AG04450 (cell line): Measurements from ENCODE around the gene HRH3. TPM values are rescaled to one million over a fixed set of nuclear protein-coding genes. Genes with fewer than 3 reads are reported as not detected.

Experiments
- CTCF ChIA-PET: fragments of 300-600, 350-600 bp; formaldehyde crosslinking; extraction: SDS; loops from one replicate; lab custom pipeline; 2022; ENCODE audit warnings: antibody characterized with exemption, inconsistent platforms; lab: Charles Lee
- POLR2A ChIA-PET: fragments of 350-600 bp; formaldehyde crosslinking; extraction: SDS; loops from one replicate; lab custom pipeline; 2021; ENCODE audit warnings: antibody characterized with exemption, inconsistent platforms; lab: Yijun Ruan, JAX
- DNase-seq: peaks from one replicate; pipeline ENCODE4 v3.0.0-alpha.2; 2011; ENCODE audit warnings: low read depth, low spot score
- H3K27ac ChIP-seq: one replicate; pipeline ENCODE4 v1.5.1; 2012; ENCODE audit warnings: low read depth, low read length, control low read depth
- H3K27me3 ChIP-seq: one replicate; pipeline ENCODE4 v1.6.0; 2012; ENCODE audit warnings: low read length; ENCODE audit not compliant: control insufficient read depth, insufficient read depth
- H3K4me3 ChIP-seq: 2 replicates; pipeline ENCODE4 v1.5.1; 2011; ENCODE audit warnings: mild to moderate bottlenecking, low read depth, low read length, control low read depth
- H3K9me3 ChIP-seq: 2 replicates; pipeline ENCODE4 v1.5.1; 2012; ENCODE audit warnings: low read length; ENCODE audit not compliant: control insufficient read depth, insufficient read depth
- polyA plus RNA-seq: library from polyadenylated mRNA; depleted of rRNA; stranded (reverse); fragments of >200 nt; gene quantifications from 2 replicates; pipeline ENCODE4 v1.2.3, GENCODE V29; 2011
- TF ChIP-seq, protein P1 (sequence below): IDR thresholded peaks from 2 replicates; pipeline ENCODE4 v1.5.1; 2011; ENCODE audit warnings: low read depth, low read length, control low read depth, inconsistent platforms

Gene HRH3
- polyA plus RNA-seq, 1 experiment: not detected

DNA sequence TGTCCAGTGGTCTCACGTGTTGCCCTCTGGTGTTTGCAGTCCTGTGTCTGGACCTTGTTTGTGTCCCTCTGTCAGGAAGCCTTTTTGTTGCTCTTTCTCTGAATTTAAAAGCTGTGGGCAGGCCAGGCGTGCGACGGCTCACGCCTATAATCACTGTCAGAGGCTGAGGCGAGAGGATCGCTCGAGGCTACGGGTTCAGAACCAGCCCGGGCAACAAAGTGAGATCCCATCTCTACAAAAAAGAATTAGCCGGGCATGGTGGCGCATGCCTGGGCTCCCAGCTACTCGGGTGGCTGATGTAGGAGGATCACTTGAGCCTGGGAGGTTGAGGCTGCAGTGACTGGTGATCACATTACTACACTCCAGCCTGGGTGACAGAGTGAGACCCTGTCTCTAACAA, 46.8 kb upstream of the HRH3 start:
- no peak for DNase-seq
- POLR2A ChIA-PET: no interaction called here
- CTCF ChIA-PET: no interaction called here

DNA sequence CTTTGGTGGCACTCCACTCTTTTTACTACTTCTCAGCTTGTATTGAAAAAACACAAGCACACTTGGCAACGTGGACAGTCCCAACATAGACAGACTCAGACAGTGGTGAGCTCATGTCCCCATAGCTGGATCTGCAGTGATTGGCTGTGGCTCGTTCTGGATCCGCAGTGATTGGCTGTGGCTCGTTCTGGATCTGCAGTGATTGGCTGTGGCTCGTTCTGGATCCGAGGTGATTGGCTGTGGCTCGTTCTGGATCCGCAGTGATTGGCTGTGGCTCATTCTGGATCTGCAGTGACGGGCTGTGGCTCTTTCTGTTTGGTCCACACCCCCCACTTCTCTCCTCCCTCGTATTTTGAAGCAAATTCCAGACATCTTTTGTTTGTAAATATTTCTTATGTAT, 46.3 kb upstream of the HRH3 start:
- Histone ChIP-seq H3K27ac (no peak overlapping the region), H3K27me3 (no peaks in the 10 kb centered on the region), H3K9me3 (peaks cover 11% of the 10 kb centered on the region), H3K4me3 (no peak overlapping the region)
- DNase-seq: no peak
- ChIA-PET CTCF (no interaction called here), POLR2A (no interaction called here)
- TF ChIP-seq, protein P1, sequence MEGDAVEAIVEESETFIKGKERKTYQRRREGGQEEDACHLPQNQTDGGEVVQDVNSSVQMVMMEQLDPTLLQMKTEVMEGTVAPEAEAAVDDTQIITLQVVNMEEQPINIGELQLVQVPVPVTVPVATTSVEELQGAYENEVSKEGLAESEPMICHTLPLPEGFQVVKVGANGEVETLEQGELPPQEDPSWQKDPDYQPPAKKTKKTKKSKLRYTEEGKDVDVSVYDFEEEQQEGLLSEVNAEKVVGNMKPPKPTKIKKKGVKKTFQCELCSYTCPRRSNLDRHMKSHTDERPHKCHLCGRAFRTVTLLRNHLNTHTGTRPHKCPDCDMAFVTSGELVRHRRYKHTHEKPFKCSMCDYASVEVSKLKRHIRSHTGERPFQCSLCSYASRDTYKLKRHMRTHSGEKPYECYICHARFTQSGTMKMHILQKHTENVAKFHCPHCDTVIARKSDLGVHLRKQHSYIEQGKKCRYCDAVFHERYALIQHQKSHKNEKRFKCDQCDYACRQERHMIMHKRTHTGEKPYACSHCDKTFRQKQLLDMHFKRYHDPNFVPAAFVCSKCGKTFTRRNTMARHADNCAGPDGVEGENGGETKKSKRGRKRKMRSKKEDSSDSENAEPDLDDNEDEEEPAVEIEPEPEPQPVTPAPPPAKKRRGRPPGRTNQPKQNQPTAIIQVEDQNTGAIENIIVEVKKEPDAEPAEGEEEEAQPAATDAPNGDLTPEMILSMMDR: no peak

More for the DNA sequence above, 46.8 kb upstream of the HRH3 start:
- H3K27me3 ChIP-seq: no peaks in the 10 kb centered on the region
- no peak overlapping the region for H3K27ac ChIP-seq
- TF ChIP-seq, protein P1: no peak
- H3K9me3 ChIP-seq: peaks cover 11% of the 10 kb centered on the region
- H3K4me3 ChIP-seq: no peak overlapping the region

DNA sequence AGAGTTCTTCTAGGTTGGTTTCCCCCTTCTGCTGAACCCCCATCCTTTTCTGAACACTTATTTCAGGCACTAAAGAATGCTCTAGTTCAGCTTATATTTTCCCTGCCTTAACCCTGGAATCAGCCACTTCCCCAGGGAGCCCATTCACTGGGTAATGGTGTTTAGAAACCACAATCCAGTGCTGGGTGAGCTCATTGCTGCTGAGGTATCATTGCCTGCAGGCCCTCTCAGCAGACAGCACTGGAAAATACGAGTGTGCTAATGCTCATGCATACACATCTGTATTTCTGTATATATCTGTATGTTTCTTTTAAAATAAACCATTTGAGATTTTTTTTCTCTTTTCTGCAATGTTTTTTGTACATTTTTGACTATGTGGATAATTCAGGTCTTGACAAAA, 45.3 kb upstream of the HRH3 start:
- TF ChIP-seq, protein P1: no peak
- Histone ChIP-seq H3K27ac (no peak overlapping the region), H3K27me3 (no peaks in the 10 kb centered on the region), H3K9me3 (peaks cover 11% of the 10 kb centered on the region), H3K4me3 (no peak overlapping the region)
- POLR2A ChIA-PET: no interaction called here
- DNase-seq: no peak
- CTCF ChIA-PET: no interaction called here

DNA sequence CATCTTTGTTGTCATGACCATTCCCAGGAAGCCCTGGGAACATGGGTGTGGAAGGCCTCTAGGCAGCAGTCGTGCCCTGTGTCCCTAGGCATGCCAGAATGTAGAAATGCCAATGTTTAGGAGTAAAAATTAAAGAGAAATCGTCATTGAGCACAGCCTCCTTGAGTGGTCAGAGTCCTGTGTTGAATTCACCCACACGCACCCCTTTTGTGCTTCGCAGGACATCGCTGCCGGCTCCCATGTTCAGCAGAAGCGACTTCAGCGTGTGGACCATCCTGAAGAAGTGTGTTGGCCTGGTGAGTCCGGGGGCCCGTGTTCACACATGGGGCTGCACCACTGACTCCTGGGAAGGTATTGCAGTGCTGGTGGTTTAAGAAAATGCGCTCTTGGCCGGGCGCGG, 43.3 kb upstream of the HRH3 start:
- ChIA-PET CTCF (no interaction called here), POLR2A (no interaction called here)
- H3K27ac ChIP-seq: no peak overlapping the region
- no peak overlapping the region for H3K4me3 ChIP-seq
- H3K9me3 ChIP-seq: peaks cover 11% of the 10 kb centered on the region
- no peaks in the 10 kb centered on the region for H3K27me3 ChIP-seq
- no peak for DNase-seq
- TF ChIP-seq, protein P1: no peak

DNA sequence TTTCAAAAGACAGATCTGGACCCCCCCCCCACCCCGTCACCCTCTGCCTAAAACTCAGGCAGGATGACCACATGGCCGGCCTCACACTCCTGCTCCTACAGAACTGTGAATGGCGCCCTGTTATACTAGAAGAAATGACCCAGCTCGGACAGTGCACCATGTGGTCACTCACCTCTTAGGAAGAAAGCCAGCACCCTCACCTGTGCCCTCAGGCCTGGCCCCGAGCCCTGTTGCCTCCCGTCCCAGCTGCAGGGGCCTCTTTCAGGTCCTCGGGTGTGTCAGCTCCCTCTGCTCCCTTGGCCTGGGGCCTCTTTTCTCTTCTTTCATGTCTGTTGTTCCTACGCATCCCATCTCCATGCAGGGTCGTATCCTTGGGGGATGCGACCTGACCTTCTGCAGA, 42.0 kb upstream of the HRH3 start:
- CTCF ChIA-PET: no interaction called here
- H3K9me3 ChIP-seq: peaks cover 11% of the 10 kb centered on the region
- no peaks in the 10 kb centered on the region for H3K27me3 ChIP-seq
- no peak overlapping the region for H3K27ac ChIP-seq
- TF ChIP-seq, protein P1: no peak
- no peak overlapping the region for H3K4me3 ChIP-seq
- DNase-seq: no peak
- POLR2A ChIA-PET: no interaction called here
